ENCODE results near the gene TUG1.

- TF ChIP-seq, protein P1, sequence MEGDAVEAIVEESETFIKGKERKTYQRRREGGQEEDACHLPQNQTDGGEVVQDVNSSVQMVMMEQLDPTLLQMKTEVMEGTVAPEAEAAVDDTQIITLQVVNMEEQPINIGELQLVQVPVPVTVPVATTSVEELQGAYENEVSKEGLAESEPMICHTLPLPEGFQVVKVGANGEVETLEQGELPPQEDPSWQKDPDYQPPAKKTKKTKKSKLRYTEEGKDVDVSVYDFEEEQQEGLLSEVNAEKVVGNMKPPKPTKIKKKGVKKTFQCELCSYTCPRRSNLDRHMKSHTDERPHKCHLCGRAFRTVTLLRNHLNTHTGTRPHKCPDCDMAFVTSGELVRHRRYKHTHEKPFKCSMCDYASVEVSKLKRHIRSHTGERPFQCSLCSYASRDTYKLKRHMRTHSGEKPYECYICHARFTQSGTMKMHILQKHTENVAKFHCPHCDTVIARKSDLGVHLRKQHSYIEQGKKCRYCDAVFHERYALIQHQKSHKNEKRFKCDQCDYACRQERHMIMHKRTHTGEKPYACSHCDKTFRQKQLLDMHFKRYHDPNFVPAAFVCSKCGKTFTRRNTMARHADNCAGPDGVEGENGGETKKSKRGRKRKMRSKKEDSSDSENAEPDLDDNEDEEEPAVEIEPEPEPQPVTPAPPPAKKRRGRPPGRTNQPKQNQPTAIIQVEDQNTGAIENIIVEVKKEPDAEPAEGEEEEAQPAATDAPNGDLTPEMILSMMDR (IDR thresholded peaks at IDR 0.05; ENCODE audit: low read length) = no peak
- TF ChIP-seq EZH2 (IDR thresholded peaks at IDR 0.05; ENCODE audit: borderline replicate concordance, low read length) = no peak
Measured at GRCh38 chr22:30984317-30984716, 15.3 kb downstream of the TUG1 start.

All from OCI-LY1 (cell line).